ENCODE data around the gene ANKRD49.

DNA sequence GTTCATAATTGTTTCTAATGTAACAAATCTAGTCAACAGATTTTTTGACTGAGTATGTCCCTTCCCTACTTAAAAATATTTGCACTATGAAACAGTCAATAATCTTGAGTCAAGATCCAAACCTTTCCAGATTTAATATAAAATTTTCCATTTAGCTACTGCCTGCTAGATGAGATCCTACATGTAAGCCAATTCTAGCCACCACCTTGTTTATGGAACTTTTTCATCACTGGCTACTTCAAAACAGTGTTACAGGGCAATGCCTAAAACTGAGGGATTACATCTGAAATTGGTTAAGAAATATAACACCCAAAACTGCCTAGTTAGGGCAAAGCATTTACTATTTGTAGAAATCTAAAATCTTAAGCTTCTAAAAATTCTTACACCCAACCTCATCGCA, 39.4 kb downstream of the ANKRD49 start:
- TF ChIP-seq CTCF (IDR thresholded peaks at IDR 0.05) (no peak), POLR2A (IDR thresholded peaks at IDR 0.05) (no peak)

Measured in uterus (tissue), 2 donors.